HFFc6 (cell line): Measurements from ENCODE around the gene P2RX2. TPM values are rescaled to one million over a fixed set of nuclear protein-coding genes. Genes with fewer than 3 reads are reported as not detected.
A peak's percentile ranks its signal among the peaks of the same experiment; 100 is the strongest.

Source experiments
- DNase-seq: peaks from one replicate; pipeline ENCODE4 v3.0.0-alpha.2; 2018
- H3K27ac Mint-ChIP-seq: 2 replicates; pipeline ENCODE4 v1.8.0; 2020; ENCODE audit warnings: mild to moderate bottlenecking, mixed read lengths
- H3K27me3 Mint-ChIP-seq: 2 replicates; pipeline ENCODE4 v1.8.0; 2021; ENCODE audit warnings: mild to moderate bottlenecking, moderate library complexity, mixed read lengths; ENCODE audit not compliant: insufficient read depth
- H3K36me3 Mint-ChIP-seq: 2 replicates; pipeline ENCODE4 v1.8.0; 2021; ENCODE audit warnings: low read depth, mixed read lengths
- H3K4me1 Mint-ChIP-seq: 2 replicates; pipeline ENCODE4 v1.8.0; 2020; ENCODE audit warnings: low read depth, mixed read lengths
- H3K4me3 Mint-ChIP-seq: 2 replicates; pipeline ENCODE4 v1.8.0; 2020; ENCODE audit warnings: mild to moderate bottlenecking, moderate library complexity, mixed read lengths
- H3K9me3 Mint-ChIP-seq: 2 replicates; pipeline ENCODE4 v1.8.0; 2020; ENCODE audit warnings: mild to moderate bottlenecking, mixed read lengths
- CTCF ChIP-seq: fragments of 200-600 bp; sonication (generic); IDR thresholded peaks from 2 replicates; pipeline ENCODE4 v1.5.0; 2021; ENCODE audit warnings: antibody characterized with exemption, mild to moderate bottlenecking
- total RNA-seq, 6 experiments: library from RNA; stranded (reverse); fragmentation: NEBNext Ultra II Directional; extraction: Animal tissue kit (Norgen Biotek cat#: 25700); gene quantifications; 2 replicates in 1 of 6; 3 replicates in 5 of 6; pipeline ENCODE4 v1.2.3, GENCODE V29; 2021

Gene P2RX2
- total RNA-seq, 6 experiments from 2014 or later, result not detected

DNA sequence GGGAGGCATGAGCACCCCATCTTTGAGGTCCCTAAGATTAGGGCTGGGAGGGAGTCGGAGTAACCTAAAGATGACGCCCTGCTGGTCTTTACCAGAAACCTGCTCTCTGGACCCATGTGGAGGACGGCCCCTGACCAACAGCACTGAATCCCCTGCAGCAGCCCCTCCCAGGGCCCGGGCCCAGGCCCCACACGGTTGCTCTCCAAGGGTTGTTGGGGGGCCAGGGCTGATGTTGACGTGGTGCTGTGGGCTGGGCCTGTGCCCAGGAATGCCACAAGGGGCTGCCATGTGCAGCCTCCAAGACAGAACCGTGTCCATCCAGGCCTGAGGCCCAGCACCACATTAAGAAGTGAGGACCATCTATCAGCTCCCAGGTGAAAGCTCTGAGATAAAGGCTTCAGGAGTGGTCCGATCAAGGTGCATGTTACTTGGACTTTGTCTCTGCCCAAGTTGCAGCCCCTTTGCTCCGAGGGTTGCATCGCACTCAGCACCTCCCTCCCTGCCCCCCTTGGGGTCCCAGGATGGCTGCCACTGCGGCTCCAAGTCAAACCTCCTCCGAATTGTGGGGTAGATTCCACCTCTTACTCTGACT, 37.8 kb upstream of the P2RX2 start:
- no peak overlapping the region for H3K4me3 Mint-ChIP-seq
- no peaks in the 10 kb centered on the region for H3K4me1 Mint-ChIP-seq
- peaks cover 9% of the 10 kb centered on the region for H3K36me3 Mint-ChIP-seq
- H3K9me3 Mint-ChIP-seq, result no peaks in the 10 kb centered on the region
- TF ChIP-seq CTCF, result no peak
- no peak for DNase-seq
- peaks cover 1% of the 10 kb centered on the region; the same call in 1 of the 2 replicates for H3K27me3 Mint-ChIP-seq
- no peak overlapping the region for H3K27ac Mint-ChIP-seq

DNA sequence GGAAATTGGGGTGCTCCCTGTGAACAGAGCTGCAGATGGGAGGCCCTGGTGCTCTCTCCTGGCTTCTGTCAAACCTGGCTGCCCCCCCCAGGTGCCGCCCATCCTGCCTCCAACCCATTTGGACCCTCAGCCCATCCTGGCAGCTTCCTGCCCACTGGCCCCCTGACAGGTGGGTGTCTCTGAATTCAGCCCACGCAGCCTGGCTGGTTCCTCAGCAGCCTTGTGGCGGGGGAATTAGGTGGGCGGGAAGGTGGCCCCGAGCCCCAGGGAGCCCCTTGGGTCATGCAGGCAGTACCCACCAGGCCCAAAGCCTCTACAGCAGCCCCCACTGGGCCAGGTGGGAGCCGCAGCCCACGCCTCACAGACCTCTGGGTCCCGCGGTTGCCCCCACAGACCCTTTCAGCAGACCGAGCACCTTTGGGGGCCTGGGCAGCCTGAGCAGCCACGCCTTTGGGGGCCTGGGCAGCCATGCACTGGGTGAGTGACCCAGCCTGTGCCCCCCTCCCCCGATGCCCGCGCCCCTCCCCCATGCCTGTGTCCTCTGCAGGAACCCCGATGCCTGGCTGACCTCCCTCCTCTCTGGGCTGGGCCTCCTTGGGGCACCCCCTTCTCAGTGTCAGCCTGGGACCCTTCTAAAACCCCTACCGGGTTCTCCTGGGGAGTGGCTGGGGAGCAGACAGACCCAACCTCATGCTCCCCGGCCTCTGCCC, 37.1 kb upstream of the P2RX2 start:
- no peak overlapping the region for H3K27ac Mint-ChIP-seq
- TF ChIP-seq CTCF, result no peak
- H3K4me3 Mint-ChIP-seq, result no peak overlapping the region
- peaks cover 9% of the 10 kb centered on the region for H3K36me3 Mint-ChIP-seq
- peaks cover 1% of the 10 kb centered on the region; the same call in 1 of the 2 replicates for H3K27me3 Mint-ChIP-seq
- DNase-seq, result no peak
- H3K4me1 Mint-ChIP-seq, result no peaks in the 10 kb centered on the region
- no peaks in the 10 kb centered on the region for H3K9me3 Mint-ChIP-seq

- Mint-ChIP-seq H3K9me3 (no peaks in the 10 kb centered on the region), H3K4me1 (no peaks in the 10 kb centered on the region), H3K27me3 (peaks cover 1% of the 10 kb centered on the region; the same call in 1 of the 2 replicates), H3K36me3 (peaks cover 9% of the 10 kb centered on the region), H3K27ac (no peak overlapping the region), H3K4me3 (peak overlapping the region; percentile 54)
- TF ChIP-seq CTCF, result no peak
- DNase-seq, result peak; percentile 20
Measured at GRCh38 chr12:132582058-132582420, 36.5 kb upstream of the P2RX2 start.

GRCh38 chr12:132582582-132583410, 35.8 kb upstream of the P2RX2 start:
- H3K27me3 Mint-ChIP-seq, result peaks cover 1% of the 10 kb centered on the region; the same call in 1 of the 2 replicates
- no peak for DNase-seq
- H3K36me3 Mint-ChIP-seq, result peaks cover 7% of the 10 kb centered on the region
- H3K9me3 Mint-ChIP-seq, result no peaks in the 10 kb centered on the region
- H3K4me3 Mint-ChIP-seq, result peak overlapping the region; percentile 43; the same call in 1 of the 2 replicates
- no peaks in the 10 kb centered on the region for H3K4me1 Mint-ChIP-seq
- no peak; the same call in 1 of the 2 replicates for TF ChIP-seq CTCF
- no peak overlapping the region for H3K27ac Mint-ChIP-seq

GRCh38 chr12:132583411-132583710, 35.2 kb upstream of the P2RX2 start:
- Mint-ChIP-seq H3K4me3 (no peak overlapping the region), H3K27ac (no peak overlapping the region), H3K9me3 (no peaks in the 10 kb centered on the region), H3K36me3 (peaks cover 4% of the 10 kb centered on the region), H3K27me3 (peaks cover 3% of the 10 kb centered on the region), H3K4me1 (no peaks in the 10 kb centered on the region)
- no peak for DNase-seq
- TF ChIP-seq CTCF, result no peak
